Suprapubic skin (tissue), 4 donors: ENCODE data around the gene AAR2.

Experiments used
- CTCF ChIP-seq, 2 donors: fragments of 200-600 bp in 1 of 2; fragments of 450-650 bp in 1 of 2; sonication (generic) in 1 of 2; IDR thresholded peaks; one replicate each; pipeline ENCODE4 v1.5.1; 2016 to 2019; ENCODE audit warnings: antibody characterized with exemption in 2 of 2, mild to moderate bottlenecking in 1 of 2, moderate library complexity in 1 of 2
- EP300 ChIP-seq: sonication (generic); formaldehyde crosslinking; IDR thresholded peaks from one replicate; pipeline ENCODE4 v1.6.1; 2017; ENCODE audit warnings: antibody characterized with exemption
- POLR2A ChIP-seq, 2 donors: fragments of 450-650 bp; IDR thresholded peaks; one replicate each; pipeline ENCODE4 v1.6.1; 2017; ENCODE audit warnings: antibody characterized with exemption in 2 of 2, mild to moderate bottlenecking in 2 of 2, moderate library complexity in 2 of 2
- POLR2AphosphoS5 ChIP-seq, 3 donors: sonication (generic); formaldehyde crosslinking; IDR thresholded peaks; one replicate each; pipeline ENCODE4 v1.6.1; 2017; ENCODE audit warnings: antibody characterized with exemption in 3 of 3

- TF ChIP-seq POLR2A (IDR thresholded peaks at IDR 0.05) (no peak), CTCF (IDR thresholded peaks at IDR 0.05) (no peak), EP300 (no peak), POLR2AphosphoS5 (IDR thresholded peaks at IDR 0.05) (no peak)
Measured at GRCh38 chr20:36218380-36219064, 17.8 kb upstream of the AAR2 start.
